Measurements from ENCODE around the gene STK10.

DNA sequence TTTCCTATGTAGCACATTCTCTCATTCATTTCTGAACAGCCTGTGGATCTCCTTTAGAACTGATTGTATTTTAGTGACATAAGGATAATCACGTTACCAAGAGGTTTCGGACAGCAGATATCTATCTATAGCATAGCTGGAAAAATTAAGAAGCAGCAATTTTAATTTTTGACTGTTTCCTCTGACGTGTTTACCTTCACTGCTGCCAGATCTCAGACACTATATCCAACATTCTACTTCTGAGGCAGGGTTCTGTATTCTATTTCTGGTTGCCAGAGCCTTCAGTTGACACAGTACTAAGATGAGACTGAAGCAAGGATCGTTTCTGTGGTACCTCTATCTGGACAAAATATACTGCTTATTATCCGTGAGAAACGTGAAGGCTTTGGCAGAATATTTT lies 5.8 kb upstream of the STK10 start, which contains the start of gene EFCAB9:
- TF ChIP-seq, protein P1, sequence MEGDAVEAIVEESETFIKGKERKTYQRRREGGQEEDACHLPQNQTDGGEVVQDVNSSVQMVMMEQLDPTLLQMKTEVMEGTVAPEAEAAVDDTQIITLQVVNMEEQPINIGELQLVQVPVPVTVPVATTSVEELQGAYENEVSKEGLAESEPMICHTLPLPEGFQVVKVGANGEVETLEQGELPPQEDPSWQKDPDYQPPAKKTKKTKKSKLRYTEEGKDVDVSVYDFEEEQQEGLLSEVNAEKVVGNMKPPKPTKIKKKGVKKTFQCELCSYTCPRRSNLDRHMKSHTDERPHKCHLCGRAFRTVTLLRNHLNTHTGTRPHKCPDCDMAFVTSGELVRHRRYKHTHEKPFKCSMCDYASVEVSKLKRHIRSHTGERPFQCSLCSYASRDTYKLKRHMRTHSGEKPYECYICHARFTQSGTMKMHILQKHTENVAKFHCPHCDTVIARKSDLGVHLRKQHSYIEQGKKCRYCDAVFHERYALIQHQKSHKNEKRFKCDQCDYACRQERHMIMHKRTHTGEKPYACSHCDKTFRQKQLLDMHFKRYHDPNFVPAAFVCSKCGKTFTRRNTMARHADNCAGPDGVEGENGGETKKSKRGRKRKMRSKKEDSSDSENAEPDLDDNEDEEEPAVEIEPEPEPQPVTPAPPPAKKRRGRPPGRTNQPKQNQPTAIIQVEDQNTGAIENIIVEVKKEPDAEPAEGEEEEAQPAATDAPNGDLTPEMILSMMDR (IDR thresholded peaks at IDR 0.05) = no peak
- no peak for TF ChIP-seq EZH2 (IDR thresholded peaks at IDR 0.05; ENCODE audit: borderline replicate concordance, insufficient read depth, low read depth, low read length, poor library complexity, severe bottlenecking)
